Measurements from ENCODE around the gene PRUNE2. TPM values are rescaled to one million over a fixed set of nuclear protein-coding genes. Genes with fewer than 3 reads are reported as not detected.

The PRUNE2 gene
- total RNA-seq, 4 donors from 2014 or later, result 15.6 to 37.8 (median 26.1) TPM

DNA sequence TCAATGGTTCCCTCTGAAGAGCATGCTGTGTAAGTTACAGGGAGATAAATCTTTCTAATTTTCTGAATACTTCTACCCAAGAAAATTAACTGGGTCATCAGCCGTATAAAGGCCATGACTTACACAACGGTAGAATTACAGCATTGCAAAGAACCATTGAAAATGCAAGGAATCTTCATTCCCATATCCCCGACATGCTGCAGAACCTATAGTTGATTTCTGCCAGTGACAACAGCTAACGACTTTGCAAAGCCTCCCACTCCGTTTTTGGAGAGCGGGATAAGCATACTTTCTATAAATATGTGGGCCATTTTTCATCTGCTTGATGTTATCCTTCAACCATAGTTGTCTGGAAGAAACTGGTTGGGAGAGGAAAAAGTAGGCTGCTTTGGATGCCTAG, 85.5 kb downstream of the PRUNE2 start:
- Histone ChIP-seq H3K27ac (peak overlapping the region in 1 of 4 donors; percentile 68), H3K4me3 (no peak overlapping the region), H3K36me3 (no peaks in the 10 kb centered on the region), H3K9me3 (no peaks in the 10 kb centered on the region), H3K4me1 (no peaks in the 10 kb centered on the region), H3K27me3 (no peaks in the 10 kb centered on the region)
- TF ChIP-seq CTCF (IDR thresholded peaks at IDR 0.05) (no peak), POLR2A (IDR thresholded peaks at IDR 0.05) (no peak)
- no peak for DNase-seq

- DNase-seq, result peak in 2 of 3 donors; percentile 67 to 87
- Histone ChIP-seq H3K27ac (peak overlapping the region in 2 of 4 donors; percentile 2 to 68), H3K4me3 (no peak overlapping the region), H3K27me3 (no peaks in the 10 kb centered on the region), H3K4me1 (no peaks in the 10 kb centered on the region), H3K36me3 (no peaks in the 10 kb centered on the region), H3K9me3 (no peaks in the 10 kb centered on the region)
- TF ChIP-seq CTCF (IDR thresholded peaks at IDR 0.05), result no peak
- TF ChIP-seq POLR2A (IDR thresholded peaks at IDR 0.05), result no peak
Observed at GRCh38 chr9:76818271-76818670, 87.6 kb downstream of the PRUNE2 start.

GRCh38 chr9:76817489-76817888, 88.4 kb downstream of the PRUNE2 start:
- H3K27me3 ChIP-seq, result no peaks in the 10 kb centered on the region
- no peak for DNase-seq
- no peaks in the 10 kb centered on the region for H3K4me1 ChIP-seq
- H3K4me3 ChIP-seq, result no peak overlapping the region
- H3K9me3 ChIP-seq, result no peaks in the 10 kb centered on the region
- H3K27ac ChIP-seq, result peak overlapping the region in 1 of 4 donors; percentile 68
- H3K36me3 ChIP-seq, result no peaks in the 10 kb centered on the region
- TF ChIP-seq POLR2A (IDR thresholded peaks at IDR 0.05), result no peak
- no peak for TF ChIP-seq CTCF (IDR thresholded peaks at IDR 0.05)

GRCh38 chr9:76812591-76812990, 93.3 kb downstream of the PRUNE2 start:
- H3K27me3 ChIP-seq, result no peaks in the 10 kb centered on the region
- H3K4me3 ChIP-seq, result no peak overlapping the region
- H3K27ac ChIP-seq, result no peak overlapping the region
- DNase-seq, result no peak
- no peak for TF ChIP-seq POLR2A (IDR thresholded peaks at IDR 0.05)
- no peak for TF ChIP-seq CTCF (IDR thresholded peaks at IDR 0.05)
- H3K36me3 ChIP-seq, result no peaks in the 10 kb centered on the region
- H3K4me1 ChIP-seq, result no peaks in the 10 kb centered on the region
- no peaks in the 10 kb centered on the region for H3K9me3 ChIP-seq

DNA sequence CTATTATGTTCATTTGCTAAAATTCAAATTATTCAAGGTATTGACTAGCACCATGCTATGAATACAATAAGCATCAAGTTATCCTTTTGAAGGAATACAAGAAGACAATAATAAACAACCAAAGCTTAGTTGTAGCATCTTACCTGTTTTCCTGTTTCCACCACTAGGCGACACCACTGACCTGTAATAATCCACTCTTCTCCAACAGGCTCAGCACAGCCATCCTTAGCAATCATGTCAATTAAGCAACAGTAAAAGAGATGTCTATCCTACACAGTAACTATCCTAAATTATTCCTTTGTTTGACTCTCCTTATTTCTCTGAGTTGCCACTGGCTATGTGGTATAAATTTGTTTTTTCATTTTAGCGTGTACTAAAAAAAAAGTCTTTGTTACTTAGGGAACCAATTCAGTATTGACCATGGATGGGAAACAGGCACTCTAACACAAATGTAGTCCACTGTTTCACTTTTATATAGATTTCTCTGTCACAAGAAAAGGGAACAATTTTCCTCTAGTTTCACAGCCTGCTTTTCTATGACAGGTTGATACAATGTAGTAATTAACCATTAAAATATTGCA, 95.4 kb downstream of the PRUNE2 start:
- H3K36me3 ChIP-seq, result no peaks in the 10 kb centered on the region
- TF ChIP-seq POLR2A (IDR thresholded peaks at IDR 0.05) (no peak), CTCF (IDR thresholded peaks at IDR 0.05) (peak in 5 of 6 experiments; percentile 45 to 97 (median 92))
- no peaks in the 10 kb centered on the region for H3K27me3 ChIP-seq
- H3K9me3 ChIP-seq, result no peaks in the 10 kb centered on the region
- no peaks in the 10 kb centered on the region for H3K4me1 ChIP-seq
- DNase-seq, result peak in 1 of 3 donors; percentile 76
- no peak overlapping the region for H3K27ac ChIP-seq
- H3K4me3 ChIP-seq, result no peak overlapping the region

DNA sequence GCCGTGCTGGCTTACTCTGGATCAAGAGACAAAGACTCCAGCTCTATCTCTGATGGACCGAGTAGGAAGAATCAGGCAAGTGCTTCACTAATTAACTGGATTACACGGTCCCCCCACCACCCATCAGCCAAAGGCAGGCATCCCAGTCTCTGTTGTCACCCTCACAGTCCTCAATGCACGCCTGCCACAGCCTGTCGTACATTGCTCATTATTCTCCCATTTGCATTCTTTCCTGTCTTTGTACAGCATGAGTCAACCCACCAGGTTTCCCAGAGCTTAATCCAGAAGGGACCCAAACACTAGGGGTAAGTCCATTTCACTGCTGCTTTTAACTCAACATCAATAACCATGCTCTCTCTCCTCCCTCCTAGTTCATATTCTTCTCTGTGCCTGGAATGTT, 97.3 kb downstream of the PRUNE2 start:
- TF ChIP-seq CTCF (IDR thresholded peaks at IDR 0.05) (no peak), POLR2A (IDR thresholded peaks at IDR 0.05) (no peak)
- no peak overlapping the region for H3K4me3 ChIP-seq
- no peaks in the 10 kb centered on the region for H3K9me3 ChIP-seq
- DNase-seq, result no peak
- H3K27me3 ChIP-seq, result no peaks in the 10 kb centered on the region
- no peak overlapping the region for H3K27ac ChIP-seq
- no peaks in the 10 kb centered on the region for H3K4me1 ChIP-seq
- no peaks in the 10 kb centered on the region for H3K36me3 ChIP-seq

Data from Peyer's patch (tissue), 4 donors.